ENCODE measurements around the gene CELSR1.

CELSR1 gene

DNA sequence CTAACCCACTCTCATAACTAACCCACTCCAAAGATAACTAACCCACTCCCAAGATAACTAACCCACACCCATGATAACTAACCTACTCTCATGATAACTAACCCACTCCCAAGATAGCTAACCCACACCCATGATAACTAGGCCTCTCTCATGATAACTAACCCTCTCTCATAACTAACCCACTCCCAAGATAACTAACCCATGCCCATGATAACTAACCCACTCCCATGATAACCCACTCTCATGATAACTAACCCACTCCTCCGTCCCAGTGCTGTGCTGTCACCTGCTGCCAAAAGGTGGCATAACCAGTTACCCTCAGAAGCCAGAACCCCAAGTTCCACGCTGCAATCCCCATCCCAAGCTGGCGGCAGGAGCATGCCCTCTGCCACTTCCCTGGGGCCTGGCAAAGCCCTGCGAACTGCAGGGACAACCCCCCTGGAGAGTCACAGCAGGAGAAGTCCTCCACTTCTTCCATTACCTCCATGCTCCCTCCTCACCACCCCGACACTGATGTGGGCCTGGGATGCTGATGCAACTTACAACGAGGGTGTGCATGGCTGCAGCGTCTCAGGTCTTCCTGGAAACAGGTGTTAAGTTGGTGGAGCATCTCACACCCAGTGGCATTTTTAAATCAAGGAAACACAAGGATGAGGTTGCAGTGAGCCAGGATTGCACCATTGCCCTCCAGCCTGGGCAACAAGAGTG is 30.8 kb upstream of the CELSR1 start:
- TF ChIP-seq, protein P1, sequence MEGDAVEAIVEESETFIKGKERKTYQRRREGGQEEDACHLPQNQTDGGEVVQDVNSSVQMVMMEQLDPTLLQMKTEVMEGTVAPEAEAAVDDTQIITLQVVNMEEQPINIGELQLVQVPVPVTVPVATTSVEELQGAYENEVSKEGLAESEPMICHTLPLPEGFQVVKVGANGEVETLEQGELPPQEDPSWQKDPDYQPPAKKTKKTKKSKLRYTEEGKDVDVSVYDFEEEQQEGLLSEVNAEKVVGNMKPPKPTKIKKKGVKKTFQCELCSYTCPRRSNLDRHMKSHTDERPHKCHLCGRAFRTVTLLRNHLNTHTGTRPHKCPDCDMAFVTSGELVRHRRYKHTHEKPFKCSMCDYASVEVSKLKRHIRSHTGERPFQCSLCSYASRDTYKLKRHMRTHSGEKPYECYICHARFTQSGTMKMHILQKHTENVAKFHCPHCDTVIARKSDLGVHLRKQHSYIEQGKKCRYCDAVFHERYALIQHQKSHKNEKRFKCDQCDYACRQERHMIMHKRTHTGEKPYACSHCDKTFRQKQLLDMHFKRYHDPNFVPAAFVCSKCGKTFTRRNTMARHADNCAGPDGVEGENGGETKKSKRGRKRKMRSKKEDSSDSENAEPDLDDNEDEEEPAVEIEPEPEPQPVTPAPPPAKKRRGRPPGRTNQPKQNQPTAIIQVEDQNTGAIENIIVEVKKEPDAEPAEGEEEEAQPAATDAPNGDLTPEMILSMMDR (IDR thresholded peaks at IDR 0.05; ENCODE audit: low read depth, low read length): no peak
- TF ChIP-seq EZH2phosphoT487 (IDR thresholded peaks at IDR 0.05; ENCODE audit: low read depth): no peak
- Histone ChIP-seq H3K4me1 (ENCODE audit: low read length) (peaks cover 10% of the 10 kb centered on the region), H3K4me3 (ENCODE audit: low read length) (no peak overlapping the region), H3K9ac (ENCODE audit: low read length) (no peak overlapping the region), H3K36me3 (replicated peaks; ENCODE audit: low read depth, low read length) (no peaks in the 10 kb centered on the region), H3K27me3 (ENCODE audit: low read depth, low read length) (no peaks in the 10 kb centered on the region), H3K27ac (ENCODE audit: low read length) (no peak overlapping the region), H3K4me2 (ENCODE audit: low read length) (no peak overlapping the region), H4K20me1 (ENCODE audit: insufficient read depth, low read length) (no peaks in the 10 kb centered on the region), H2AFZ (ENCODE audit: low read depth, low read length) (no peak overlapping the region), H3K9me3 (ENCODE audit: insufficient read depth, low read length) (peaks cover 12% of the 10 kb centered on the region; the same call in 1 of the 2 replicates), H3K79me2 (ENCODE audit: low read length) (no peaks in the 10 kb centered on the region)

DNA sequence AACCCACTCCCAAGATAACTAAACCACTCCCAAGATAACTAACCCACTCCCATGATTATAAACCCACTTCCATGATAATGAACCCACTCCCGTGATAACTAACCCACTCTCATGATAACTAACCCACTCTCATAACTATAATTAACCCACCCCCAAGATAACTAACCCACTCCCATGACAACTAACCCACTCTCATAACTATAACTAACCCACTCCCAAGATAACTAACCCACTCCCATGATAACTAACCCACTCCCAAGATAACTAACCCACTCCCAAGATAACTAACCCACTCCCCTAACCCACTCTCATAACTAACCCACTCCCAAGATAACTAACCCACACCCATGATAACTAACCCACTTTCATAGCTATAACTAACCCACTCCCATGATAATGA is 30.1 kb upstream of the CELSR1 start:
- no peaks in the 10 kb centered on the region for H3K36me3 ChIP-seq (replicated peaks; ENCODE audit: low read depth, low read length)
- H3K4me3 ChIP-seq (ENCODE audit: low read length): no peak overlapping the region
- peaks cover 13% of the 10 kb centered on the region for H3K4me1 ChIP-seq (ENCODE audit: low read length)
- H3K27me3 ChIP-seq (ENCODE audit: low read depth, low read length): no peaks in the 10 kb centered on the region
- H3K9ac ChIP-seq (ENCODE audit: low read length): no peak overlapping the region
- no peak overlapping the region for H3K27ac ChIP-seq (ENCODE audit: low read length)
- no peak overlapping the region for H3K4me2 ChIP-seq (ENCODE audit: low read length)
- H2AFZ ChIP-seq (ENCODE audit: low read depth, low read length): no peak overlapping the region
- no peaks in the 10 kb centered on the region for H3K79me2 ChIP-seq (ENCODE audit: low read length)
- peaks cover 12% of the 10 kb centered on the region; the same call in 1 of the 2 replicates for H3K9me3 ChIP-seq (ENCODE audit: insufficient read depth, low read length)
- no peaks in the 10 kb centered on the region for H4K20me1 ChIP-seq (ENCODE audit: insufficient read depth, low read length)
- TF ChIP-seq, protein P1 (IDR thresholded peaks at IDR 0.05; ENCODE audit: low read depth, low read length): no peak
- no peak for TF ChIP-seq EZH2phosphoT487 (IDR thresholded peaks at IDR 0.05; ENCODE audit: low read depth)

DNA sequence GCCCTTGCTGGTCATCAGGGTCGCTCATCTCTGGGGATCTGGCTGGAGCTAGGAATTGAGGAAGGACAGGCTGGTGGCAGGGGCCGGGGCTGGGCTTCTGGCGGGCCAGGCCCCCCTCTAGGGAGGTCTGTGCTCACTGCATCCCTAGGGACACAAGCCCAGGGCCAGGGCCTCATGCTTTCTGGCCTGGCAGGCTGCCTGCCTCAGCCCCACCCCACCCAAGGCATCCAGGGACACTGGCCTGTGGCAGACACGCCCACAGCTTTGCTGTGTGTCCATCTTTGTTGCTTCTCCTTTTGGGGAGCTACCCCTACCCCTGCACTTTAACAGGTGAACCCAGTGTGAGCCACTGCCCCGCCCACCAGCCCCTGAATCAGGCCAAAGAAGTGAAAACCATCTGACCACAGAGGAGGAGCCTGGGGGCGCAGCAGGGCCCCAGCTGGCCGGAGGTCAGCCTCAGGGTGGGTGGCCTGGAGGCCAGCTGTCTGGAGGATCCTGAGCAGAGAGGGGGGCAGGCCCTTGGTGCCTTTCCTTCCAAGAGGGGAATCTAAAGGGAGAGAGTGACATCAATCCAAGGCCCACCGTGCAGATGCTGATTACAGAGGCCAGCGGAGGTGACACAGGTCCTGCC is 26.8 kb upstream of the CELSR1 start:
- H3K79me2 ChIP-seq (ENCODE audit: low read length): no peaks in the 10 kb centered on the region
- H3K27ac ChIP-seq (ENCODE audit: low read length): peak overlapping the region; percentile 51
- H2AFZ ChIP-seq (ENCODE audit: low read depth, low read length): peak overlapping the region; percentile 91
- no peaks in the 10 kb centered on the region for H3K36me3 ChIP-seq (replicated peaks; ENCODE audit: low read depth, low read length)
- H3K9ac ChIP-seq (ENCODE audit: low read length): peak overlapping the region; percentile 61
- peaks cover 25% of the 10 kb centered on the region for H3K4me1 ChIP-seq (ENCODE audit: low read length)
- H3K4me3 ChIP-seq (ENCODE audit: low read length): peak overlapping the region; percentile 73
- no peaks in the 10 kb centered on the region for H3K9me3 ChIP-seq (ENCODE audit: insufficient read depth, low read length)
- H3K27me3 ChIP-seq (ENCODE audit: low read depth, low read length): no peaks in the 10 kb centered on the region
- H4K20me1 ChIP-seq (ENCODE audit: insufficient read depth, low read length): no peaks in the 10 kb centered on the region
- H3K4me2 ChIP-seq (ENCODE audit: low read length): peak overlapping the region; percentile 97
- TF ChIP-seq, protein P1 (IDR thresholded peaks at IDR 0.05; ENCODE audit: low read depth, low read length): no peak
- TF ChIP-seq EZH2phosphoT487 (IDR thresholded peaks at IDR 0.05; ENCODE audit: low read depth): no peak

DNA sequence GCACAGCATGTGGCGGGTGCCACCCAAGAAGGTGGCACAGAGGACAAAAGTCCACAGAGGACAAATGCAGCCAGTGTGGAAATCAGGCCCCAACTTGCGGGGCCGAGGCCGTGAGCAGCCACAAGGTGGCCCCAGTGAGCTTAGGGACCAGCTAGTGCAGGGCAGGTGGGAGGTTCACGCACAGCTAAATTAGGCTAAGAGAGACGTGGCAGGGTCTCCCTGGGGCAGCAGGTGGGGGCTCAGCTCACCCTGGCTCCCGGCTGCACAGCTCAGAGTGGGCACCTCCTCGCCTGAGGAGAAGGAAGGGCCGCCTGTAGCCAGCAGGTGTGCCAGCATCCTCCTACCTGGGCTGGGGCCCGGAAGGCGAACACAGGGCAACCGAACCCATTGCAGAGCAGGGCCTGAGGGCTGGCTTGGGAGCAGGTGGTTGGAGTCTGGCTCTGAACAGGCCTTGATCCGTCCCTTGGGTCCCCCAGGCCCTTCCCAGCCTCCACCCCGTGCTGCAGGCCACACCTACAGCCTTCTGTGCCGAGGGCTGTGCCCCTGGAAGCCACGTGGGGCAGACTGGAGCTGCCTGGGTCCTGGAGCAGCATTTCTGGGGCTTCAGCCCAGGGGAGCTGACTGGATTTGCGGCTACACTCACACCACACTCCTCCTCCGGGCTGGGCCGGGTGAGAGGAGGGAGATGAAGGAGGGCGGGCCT is 26.1 kb upstream of the CELSR1 start:
- H3K9ac ChIP-seq (ENCODE audit: low read length): peak overlapping the region; percentile 61
- peak overlapping the region; percentile 73 for H3K4me3 ChIP-seq (ENCODE audit: low read length)
- no peaks in the 10 kb centered on the region for H3K27me3 ChIP-seq (ENCODE audit: low read depth, low read length)
- peak overlapping the region; percentile 51 for H3K27ac ChIP-seq (ENCODE audit: low read length)
- H3K4me1 ChIP-seq (ENCODE audit: low read length): peaks cover 25% of the 10 kb centered on the region
- H3K4me2 ChIP-seq (ENCODE audit: low read length): peak overlapping the region; percentile 97
- no peaks in the 10 kb centered on the region for H4K20me1 ChIP-seq (ENCODE audit: insufficient read depth, low read length)
- no peaks in the 10 kb centered on the region for H3K36me3 ChIP-seq (replicated peaks; ENCODE audit: low read depth, low read length)
- H3K79me2 ChIP-seq (ENCODE audit: low read length): no peaks in the 10 kb centered on the region
- H3K9me3 ChIP-seq (ENCODE audit: insufficient read depth, low read length): no peaks in the 10 kb centered on the region
- peak overlapping the region; percentile 91 for H2AFZ ChIP-seq (ENCODE audit: low read depth, low read length)
- TF ChIP-seq EZH2phosphoT487 (IDR thresholded peaks at IDR 0.05; ENCODE audit: low read depth): no peak
- TF ChIP-seq, protein P1 (IDR thresholded peaks at IDR 0.05; ENCODE audit: low read depth, low read length): peak; percentile 78

Data from OCI-LY3 (cell line).